GM18526 (cell line): Measurements from ENCODE around the gene ECE2.
A peak's percentile ranks its signal among the peaks of the same experiment; 100 is the strongest.

Experiments
- POLR2A ChIP-seq: IDR thresholded peaks from 3 replicates; pipeline ENCODE4 v1.6.1; 2011; ENCODE audit not compliant: insufficient read length; ENCODE audit errors: extremely low read depth

Gene ECE2

DNA sequence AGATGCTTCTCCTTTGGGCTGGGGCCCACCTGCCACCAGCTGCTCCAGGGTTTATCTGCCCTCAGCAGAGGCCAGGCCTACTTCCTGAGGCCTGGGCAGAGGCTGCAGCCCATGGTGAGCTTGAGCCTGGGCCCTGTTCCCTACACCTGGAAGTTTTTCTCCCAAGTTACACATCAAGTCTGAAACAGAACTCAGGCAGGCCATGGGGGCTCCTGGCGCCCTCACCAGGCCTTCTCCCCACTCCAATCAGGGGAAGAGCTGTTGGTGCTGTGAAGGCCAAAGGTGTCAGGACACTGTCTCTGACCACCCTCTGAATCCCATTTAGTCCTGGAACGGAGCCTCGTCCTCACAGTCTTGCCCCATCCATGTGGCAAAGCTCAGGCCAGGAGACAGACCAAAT is 39.2 kb upstream of the ECE2 start:
- TF ChIP-seq POLR2A = no peak

DNA sequence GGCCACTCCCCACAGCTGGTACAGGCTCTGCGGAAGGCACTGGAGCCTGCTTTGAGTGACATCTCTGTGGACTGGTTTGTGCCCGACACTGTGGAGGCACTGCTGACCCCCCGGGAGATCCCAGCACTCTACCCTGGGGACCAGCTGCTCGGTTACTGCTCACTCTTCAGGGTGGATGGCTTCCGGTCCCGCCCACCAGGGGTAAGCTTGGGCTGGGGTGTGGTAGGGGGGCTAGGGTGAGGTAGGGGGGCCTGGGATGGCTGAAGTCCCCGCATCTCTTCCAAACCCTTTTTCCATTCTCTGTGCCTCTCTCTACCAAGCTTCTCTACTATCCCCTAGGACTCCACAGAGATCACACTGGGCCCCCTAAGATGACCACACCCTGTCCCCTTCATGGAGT is 38.6 kb upstream of the ECE2 start:
- no peak for TF ChIP-seq POLR2A

DNA sequence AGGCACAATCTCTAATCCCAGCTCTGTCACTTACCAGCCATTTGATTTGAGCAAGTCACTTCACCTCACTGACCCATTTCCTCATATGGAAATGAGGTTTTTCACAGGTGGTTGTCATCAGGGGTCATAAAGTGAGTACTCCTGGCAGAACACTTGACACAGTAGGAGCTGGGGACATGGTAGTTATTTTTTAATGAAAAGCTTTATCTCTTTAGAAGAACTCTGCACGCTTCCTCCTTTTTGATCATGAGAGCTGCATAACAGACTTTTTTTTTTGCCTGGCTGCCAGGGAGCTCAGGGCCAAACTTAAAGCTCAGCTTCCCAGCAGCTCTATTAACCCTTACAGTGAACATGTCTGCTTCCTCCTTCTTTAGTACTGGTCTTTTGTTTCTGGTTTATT is 38.0 kb upstream of the ECE2 start:
- TF ChIP-seq POLR2A = no peak

DNA sequence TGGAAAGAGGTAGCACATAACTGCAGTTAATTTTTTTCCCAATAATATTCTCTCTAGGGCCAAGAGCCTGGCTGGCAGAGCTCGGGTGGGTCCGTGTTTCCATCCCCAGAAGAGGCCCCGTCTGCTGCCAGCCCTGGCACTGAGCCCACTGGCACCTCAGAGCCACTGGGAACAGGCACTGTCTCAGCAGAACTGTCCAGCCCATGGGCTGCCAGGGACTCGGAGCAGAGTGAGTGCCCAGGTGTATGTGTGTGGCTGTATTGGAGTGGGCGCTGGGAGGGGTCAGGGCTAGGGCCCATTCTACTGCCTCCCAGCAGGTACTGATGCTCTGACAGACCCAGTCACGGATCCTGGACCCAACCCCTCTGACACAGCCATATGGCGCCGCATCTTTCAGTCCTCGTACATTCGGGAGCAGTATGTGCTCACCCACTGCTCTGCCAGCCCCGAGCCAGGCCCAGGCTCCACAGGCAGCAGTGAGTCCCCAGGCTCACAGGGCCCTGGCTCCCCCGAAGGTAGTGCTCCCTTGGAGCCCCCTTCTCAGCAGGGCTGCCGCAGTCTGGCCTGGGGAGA is 37.5 kb upstream of the ECE2 start:
- no peak for TF ChIP-seq POLR2A

GRCh38 chr3:184239221-184239620 is 36.6 kb upstream of the ECE2 start:
- TF ChIP-seq POLR2A = no peak

DNA sequence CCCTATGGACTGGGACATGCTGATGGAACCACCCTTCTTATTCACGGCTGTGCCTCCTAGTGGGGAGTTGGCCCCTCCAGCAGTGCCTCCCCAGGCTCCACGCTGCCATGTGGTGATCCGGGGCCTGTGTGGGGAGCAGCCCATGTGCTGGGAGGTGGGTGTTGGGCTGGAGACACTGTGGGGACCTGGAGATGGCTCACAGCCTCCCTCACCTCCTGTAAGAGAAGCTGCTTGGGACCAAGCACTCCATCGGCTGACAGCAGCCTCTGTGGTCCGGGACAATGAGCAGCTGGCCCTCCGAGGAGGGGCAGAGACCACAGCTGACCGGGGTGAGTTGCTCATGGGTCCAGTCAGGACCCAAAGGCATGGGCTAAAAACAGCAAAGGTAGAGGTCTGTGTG is 36.1 kb upstream of the ECE2 start:
- TF ChIP-seq POLR2A = no peak

DNA sequence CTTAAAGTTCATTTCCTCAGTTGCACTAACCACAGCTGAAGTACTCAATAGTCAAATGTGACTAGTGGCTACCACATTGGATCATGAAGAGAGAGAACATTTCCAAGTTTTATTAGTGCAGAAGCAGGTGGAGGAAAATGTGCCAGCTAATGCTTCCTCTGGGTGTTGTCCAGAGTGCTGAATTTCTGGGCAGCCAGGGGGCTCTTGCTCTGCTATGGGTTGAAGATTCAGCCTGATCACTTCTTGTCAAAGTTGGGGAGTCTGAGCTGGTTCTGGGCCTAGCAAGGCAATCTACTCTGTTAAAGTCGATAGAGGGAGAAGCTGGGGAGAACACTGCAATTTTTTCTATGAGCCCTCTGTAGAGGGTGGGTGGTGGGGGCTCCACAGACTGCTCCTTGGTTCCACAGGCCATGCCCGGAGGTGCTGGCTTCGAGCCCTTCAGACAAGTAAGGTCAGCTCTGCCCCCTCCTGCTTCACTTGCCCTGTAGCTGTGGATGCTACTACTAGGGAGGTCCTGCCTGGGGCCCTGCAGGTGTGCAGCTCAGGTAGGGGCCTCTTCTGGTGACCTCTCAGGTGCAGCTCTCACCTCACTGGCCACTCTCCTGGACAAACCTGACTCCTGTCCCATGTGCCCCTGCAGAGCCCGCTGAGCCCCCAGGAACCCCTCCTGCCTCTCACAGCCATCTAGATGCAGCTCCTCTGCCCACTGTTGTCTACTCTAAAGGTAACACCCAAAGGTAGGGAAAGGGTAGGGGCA is 35.3 kb upstream of the ECE2 start:
- no peak for TF ChIP-seq POLR2A

DNA sequence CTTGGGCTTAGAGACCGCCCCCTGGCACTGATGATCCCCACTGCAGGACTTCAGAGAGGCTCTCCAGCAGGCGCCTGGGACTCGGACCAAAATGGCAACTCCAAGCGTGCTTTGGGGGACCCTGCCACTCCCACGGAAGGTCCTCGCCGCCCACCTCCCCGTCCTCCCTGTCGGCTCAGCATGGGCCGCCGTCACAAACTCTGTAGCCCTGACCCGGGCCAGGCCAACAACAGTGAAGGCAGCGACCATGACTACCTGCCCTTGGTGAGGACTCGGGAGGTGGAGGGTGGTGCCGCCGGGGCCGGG is 34.7 kb upstream of the ECE2 start:
- TF ChIP-seq POLR2A = no peak

- no peak for TF ChIP-seq POLR2A
Measured at GRCh38 chr3:184241447-184242296, 34.1 kb upstream of the ECE2 start.

- TF ChIP-seq POLR2A = no peak
Measured at GRCh38 chr3:184242297-184242685, 33.5 kb upstream of the ECE2 start.

- TF ChIP-seq POLR2A = peak; percentile 96
Measured at GRCh38 chr3:184248454-184249411, 27.1 kb upstream of the ECE2 start, which contains the start of gene ALG3. Gene ALG3, minus strand, starts transcription at chr3:184248962. Its CDS starts 22 bp downstream, at chr3:184248940.

DNA sequence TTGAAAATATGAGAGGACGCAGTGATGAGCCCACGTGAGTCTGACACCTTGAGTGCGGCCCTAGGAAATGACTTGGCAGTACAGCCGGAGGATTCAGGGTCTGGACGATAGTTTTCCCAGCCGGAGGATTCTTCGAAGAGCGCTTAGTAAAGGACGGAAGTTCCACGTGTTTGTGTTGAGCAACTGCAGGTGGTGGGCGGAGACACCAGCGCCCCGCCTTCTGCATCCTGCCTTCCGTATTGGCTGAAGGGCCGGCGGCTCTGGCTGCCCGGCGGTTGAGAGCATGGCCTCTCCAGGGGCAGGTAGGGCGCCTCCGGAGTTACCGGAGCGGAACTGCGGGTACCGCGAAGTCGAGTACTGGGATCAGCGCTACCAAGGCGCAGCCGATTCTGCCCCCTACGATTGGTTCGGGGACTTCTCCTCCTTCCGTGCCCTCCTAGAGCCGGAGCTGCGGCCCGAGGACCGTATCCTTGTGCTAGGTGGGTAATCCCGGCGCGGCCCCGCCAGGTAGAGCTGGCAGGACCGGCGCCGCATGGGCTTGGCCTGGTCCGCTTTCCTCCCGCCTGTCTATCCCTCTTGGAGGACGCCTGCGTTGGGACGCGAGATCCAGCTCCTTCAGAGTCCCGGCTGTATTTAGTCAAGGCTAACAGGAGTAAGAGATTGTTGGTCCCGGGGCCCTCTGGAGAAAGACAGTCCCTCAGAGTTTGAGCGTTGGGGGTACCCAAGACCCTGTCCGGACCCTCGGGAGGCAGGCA is 26.2 kb upstream of the ECE2 start, which contains the start of gene EEF1AKMT4:
Gene EEF1AKMT4, plus strand, starts transcription at position 261 of the 755 bp plus-strand sequence. Its CDS starts 23 bp downstream, at position 284.
- peak; percentile 34 for TF ChIP-seq POLR2A

GRCh38 chr3:184250167-184250828 is 25.5 kb upstream of the ECE2 start:
- TF ChIP-seq POLR2A = no peak

DNA sequence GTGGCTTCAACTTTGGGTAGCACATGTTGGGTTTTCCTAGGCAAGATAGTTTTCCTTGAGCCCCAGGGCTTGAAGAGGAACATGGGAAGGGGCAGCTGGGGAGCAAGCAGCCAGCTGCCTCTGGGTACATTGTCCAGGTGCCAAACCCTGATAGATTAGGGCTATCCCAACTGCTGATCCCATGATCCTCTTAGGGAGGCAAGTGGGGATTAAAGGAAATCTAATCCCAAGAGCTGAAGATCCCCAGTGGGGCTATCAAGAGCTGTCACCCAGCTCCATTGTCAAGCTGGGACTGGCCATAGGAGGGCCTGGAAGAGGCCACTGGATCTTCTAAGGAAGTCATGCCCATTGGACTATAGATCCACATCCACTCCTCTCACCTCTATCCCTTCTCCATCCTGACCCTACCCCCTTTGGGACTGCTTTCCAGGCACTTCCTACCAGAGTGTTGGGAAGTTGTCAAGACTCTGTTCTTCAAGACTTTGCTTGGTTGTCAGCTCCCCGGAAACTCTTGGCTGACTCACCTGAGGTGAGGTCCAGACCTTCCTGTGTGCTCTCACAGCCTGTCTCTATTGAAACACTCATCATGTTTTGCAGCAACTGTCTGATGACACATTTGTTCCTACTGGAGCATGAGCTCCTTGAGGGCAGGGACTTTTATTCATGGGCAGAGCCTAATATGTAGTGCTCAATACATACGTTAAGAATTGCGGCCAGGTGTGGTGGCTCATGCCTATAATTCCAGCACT is 20.4 kb upstream of the ECE2 start:
- no peak for TF ChIP-seq POLR2A
